HG02973 (cell line): Measurements from ENCODE around the gene AMPD1.

Experiments
- ATAC-seq: cut with Tn5 transposase; IDR thresholded peaks from one replicate; pipeline ENCODE4 v1.9.1; 2021; ENCODE audit warnings: moderate library complexity; ENCODE audit not compliant: unreplicated experiment

AMPD1 gene

GRCh38 chr1:114695430-114696058, at the start of gene AMPD1:
Gene AMPD1 (minus strand): TSS chr1:114695546. CDS start chr1:114695471, 75 bp downstream.
- no peak for ATAC-seq

- no peak for ATAC-seq
These were observed 46.8 kb upstream of the AMPD1 start for GRCh38 chr1:114741963-114742746.

GRCh38 chr1:114740331-114740730, 45.0 kb upstream of the AMPD1 start:
- no peak for ATAC-seq

- ATAC-seq, result no peak
These were observed 42.0 kb upstream of the AMPD1 start for GRCh38 chr1:114737314-114737849.

GRCh38 chr1:114735479-114735878, 40.1 kb upstream of the AMPD1 start:
- ATAC-seq, result no peak

- no peak for ATAC-seq
These were observed 34.4 kb upstream of the AMPD1 start for GRCh38 chr1:114729782-114730181.

- ATAC-seq, result no peak
These were observed 33.2 kb upstream of the AMPD1 start for GRCh38 chr1:114728553-114728952.

GRCh38 chr1:114725230-114725629, 29.9 kb upstream of the AMPD1 start:
- ATAC-seq, result no peak

- no peak for ATAC-seq
These were observed 28.6 kb upstream of the AMPD1 start for GRCh38 chr1:114723915-114724314.

- ATAC-seq, result no peak
These were observed 28.1 kb upstream of the AMPD1 start for GRCh38 chr1:114723457-114723856.

- no peak for ATAC-seq
These were observed 25.1 kb upstream of the AMPD1 start for GRCh38 chr1:114720492-114720891.

GRCh38 chr1:114719424-114719787, 24.1 kb upstream of the AMPD1 start:
- ATAC-seq, result no peak

GRCh38 chr1:114718661-114719423, 23.5 kb upstream of the AMPD1 start:
- ATAC-seq, result no peak

- ATAC-seq, result peak; percentile 91
These were observed 21.2 kb upstream of the AMPD1 start, which contains the start of gene NRAS for GRCh38 chr1:114716304-114717170. Gene NRAS (minus strand): TSS chr1:114716771. CDS start chr1:114716160, 611 bp downstream.

GRCh38 chr1:114715952-114716303, 20.6 kb upstream of the AMPD1 start:
- no peak for ATAC-seq

- no peak for ATAC-seq
These were observed 17.6 kb upstream of the AMPD1 start for GRCh38 chr1:114712977-114713376.

- ATAC-seq, result no peak
These were observed 15.0 kb upstream of the AMPD1 start for GRCh38 chr1:114710360-114710759.

- no peak for ATAC-seq
These were observed 12.3 kb upstream of the AMPD1 start for GRCh38 chr1:114707604-114708003.

GRCh38 chr1:114703242-114703641, 7.9 kb upstream of the AMPD1 start:
- ATAC-seq, result no peak

GRCh38 chr1:114702737-114703136, 7.4 kb upstream of the AMPD1 start:
- ATAC-seq, result no peak

- no peak for ATAC-seq
These were observed 6.6 kb upstream of the AMPD1 start for GRCh38 chr1:114701931-114702330.
